ENCODE data around the gene ABHD6. TPM values are rescaled to one million over a fixed set of nuclear protein-coding genes. Genes with fewer than 3 reads are reported as not detected.

The ABHD6 gene
- total RNA-seq, 1 donor from 2014 or later = 7.4 TPM

- no peak overlapping the region for H3K27ac Mint-ChIP-seq (ENCODE audit: unreplicated experiment)
These were observed 54.2 kb downstream of the ABHD6 start for GRCh38 chr3:58291671-58292338.

DNA sequence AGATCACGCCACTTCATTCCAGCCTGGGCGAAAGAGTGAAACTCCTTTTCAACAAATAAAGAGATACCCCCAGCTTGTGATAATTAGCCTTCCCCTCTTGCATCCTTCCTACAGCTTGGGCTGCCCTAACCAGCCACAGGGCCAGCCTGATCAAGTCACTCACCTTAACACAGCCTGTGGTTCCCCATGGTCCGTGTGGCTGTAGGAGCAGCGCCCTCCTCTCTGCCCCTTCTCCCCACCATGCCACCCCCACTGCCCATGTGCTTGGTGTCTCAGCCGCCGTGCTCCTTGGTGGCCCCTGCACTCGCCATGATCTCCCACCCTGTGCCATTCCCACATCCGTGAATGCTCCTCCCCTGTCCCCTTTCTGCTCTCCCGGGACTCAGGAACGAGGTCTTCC is 55.3 kb downstream of the ABHD6 start:
- Mint-ChIP-seq H3K4me1 (ENCODE audit: unreplicated experiment) (peaks cover 4% of the 10 kb centered on the region), H3K27ac (ENCODE audit: unreplicated experiment) (no peak overlapping the region), H3K27me3 (ENCODE audit: unreplicated experiment) (no peaks in the 10 kb centered on the region), H3K9me3 (ENCODE audit: unreplicated experiment) (no peaks in the 10 kb centered on the region), H3K36me3 (ENCODE audit: unreplicated experiment) (no peaks in the 10 kb centered on the region), H3K4me3 (ENCODE audit: unreplicated experiment) (no peak overlapping the region)
- TF ChIP-seq CTCF (IDR thresholded peaks at IDR 0.05) = no peak
- no peak for DNase-seq (ENCODE audit: extremely low spot score, unreplicated experiment)

More at GRCh38 chr3:58291671-58292338, 54.2 kb downstream of the ABHD6 start:
- DNase-seq (ENCODE audit: extremely low spot score, unreplicated experiment) = no peak
- Mint-ChIP-seq H3K27me3 (ENCODE audit: unreplicated experiment) (no peaks in the 10 kb centered on the region), H3K9me3 (ENCODE audit: unreplicated experiment) (no peaks in the 10 kb centered on the region), H3K4me1 (ENCODE audit: unreplicated experiment) (peaks cover 4% of the 10 kb centered on the region), H3K36me3 (ENCODE audit: unreplicated experiment) (no peaks in the 10 kb centered on the region), H3K4me3 (ENCODE audit: unreplicated experiment) (no peak overlapping the region)
- TF ChIP-seq CTCF (IDR thresholded peaks at IDR 0.05) = no peak

DNA sequence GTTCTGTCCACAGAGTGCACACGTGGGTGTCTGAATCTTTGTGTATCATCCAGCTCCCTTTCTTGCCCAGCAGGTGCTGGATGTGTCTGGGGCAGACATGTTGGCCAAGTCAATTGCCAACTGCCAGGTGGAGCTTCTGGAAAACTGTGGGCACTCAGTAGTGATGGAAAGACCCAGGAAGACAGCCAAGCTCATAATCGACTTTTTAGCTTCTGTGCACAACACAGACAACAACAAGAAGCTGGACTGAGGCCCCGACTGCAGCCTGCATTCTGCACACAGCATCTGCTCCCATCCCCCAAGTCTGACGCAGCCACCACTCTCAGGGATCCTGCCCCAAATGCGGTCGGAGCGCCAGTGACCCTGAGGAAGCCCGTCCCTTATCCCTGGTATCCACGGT is 55.9 kb downstream of the ABHD6 start:
- Mint-ChIP-seq H3K4me1 (ENCODE audit: unreplicated experiment) (peaks cover 4% of the 10 kb centered on the region), H3K36me3 (ENCODE audit: unreplicated experiment) (no peaks in the 10 kb centered on the region), H3K27ac (ENCODE audit: unreplicated experiment) (no peak overlapping the region), H3K27me3 (ENCODE audit: unreplicated experiment) (no peaks in the 10 kb centered on the region), H3K9me3 (ENCODE audit: unreplicated experiment) (no peaks in the 10 kb centered on the region), H3K4me3 (ENCODE audit: unreplicated experiment) (no peak overlapping the region)
- no peak for TF ChIP-seq CTCF (IDR thresholded peaks at IDR 0.05)
- no peak for DNase-seq (ENCODE audit: extremely low spot score, unreplicated experiment)

DNA sequence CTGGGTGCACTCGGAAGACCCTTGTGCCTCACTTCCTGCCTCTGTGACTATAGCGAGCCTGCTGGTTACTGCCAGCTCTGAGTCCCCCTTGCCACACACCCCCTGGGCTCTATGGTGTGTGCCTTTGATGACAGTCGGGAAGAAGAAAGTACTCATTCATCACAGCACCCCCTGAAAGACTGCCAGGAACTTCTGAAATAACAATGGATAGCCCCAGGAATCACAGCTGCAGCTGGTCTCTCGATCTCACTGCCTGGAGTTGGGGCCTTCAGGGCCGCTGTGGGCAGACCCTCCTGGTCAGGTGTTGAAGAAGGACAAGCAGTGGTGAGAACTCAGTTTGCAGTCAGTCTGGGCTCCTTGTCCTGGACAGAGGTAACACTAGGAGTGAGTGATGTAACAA is 58.7 kb downstream of the ABHD6 start:
- Mint-ChIP-seq H3K27me3 (ENCODE audit: unreplicated experiment) (peaks cover 10% of the 10 kb centered on the region), H3K27ac (ENCODE audit: unreplicated experiment) (no peak overlapping the region), H3K4me3 (ENCODE audit: unreplicated experiment) (no peak overlapping the region), H3K4me1 (ENCODE audit: unreplicated experiment) (peaks cover 6% of the 10 kb centered on the region), H3K36me3 (ENCODE audit: unreplicated experiment) (no peaks in the 10 kb centered on the region), H3K9me3 (ENCODE audit: unreplicated experiment) (no peaks in the 10 kb centered on the region)
- DNase-seq (ENCODE audit: extremely low spot score, unreplicated experiment) = no peak
- no peak for TF ChIP-seq CTCF (IDR thresholded peaks at IDR 0.05)

- H3K27ac Mint-ChIP-seq (ENCODE audit: unreplicated experiment) = no peak overlapping the region
- DNase-seq (ENCODE audit: extremely low spot score, unreplicated experiment) = no peak
- no peaks in the 10 kb centered on the region for H3K36me3 Mint-ChIP-seq (ENCODE audit: unreplicated experiment)
- peaks cover 6% of the 10 kb centered on the region for H3K4me1 Mint-ChIP-seq (ENCODE audit: unreplicated experiment)
- peaks cover 16% of the 10 kb centered on the region for H3K27me3 Mint-ChIP-seq (ENCODE audit: unreplicated experiment)
- no peak for TF ChIP-seq CTCF (IDR thresholded peaks at IDR 0.05)
- no peaks in the 10 kb centered on the region for H3K9me3 Mint-ChIP-seq (ENCODE audit: unreplicated experiment)
- no peak overlapping the region for H3K4me3 Mint-ChIP-seq (ENCODE audit: unreplicated experiment)
These were observed 59.3 kb downstream of the ABHD6 start for GRCh38 chr3:58296843-58297242.
